Urothelium cell line (cell line): ENCODE data around the gene MATN1.

Experiments used
- DNase-seq: peaks from one replicate; pipeline ENCODE4 v3.0.0; 2011; ENCODE audit warnings: low spot score, mixed read lengths
- FAIRE-seq: peaks from 2 replicates; lab custom pipeline; 2011; peaks lifted over from hg19 to GRCh38; lab: Jason Lieb, UNC

The MATN1 gene

GRCh38 chr1:30758121-30758688 lies 34.8 kb upstream of the MATN1 start:
- FAIRE-seq: no peak

GRCh38 chr1:30757352-30758120 lies 34.2 kb upstream of the MATN1 start, which contains the start of gene LAPTM5:
Gene LAPTM5 (minus strand): TSS chr1:30757774. CDS start chr1:30757745, 29 bp downstream.
- peak; percentile 23 for FAIRE-seq
- no peak for DNase-seq

More at GRCh38 chr1:30758121-30758688, 34.8 kb upstream of the MATN1 start:
- DNase-seq: no peak

DNA sequence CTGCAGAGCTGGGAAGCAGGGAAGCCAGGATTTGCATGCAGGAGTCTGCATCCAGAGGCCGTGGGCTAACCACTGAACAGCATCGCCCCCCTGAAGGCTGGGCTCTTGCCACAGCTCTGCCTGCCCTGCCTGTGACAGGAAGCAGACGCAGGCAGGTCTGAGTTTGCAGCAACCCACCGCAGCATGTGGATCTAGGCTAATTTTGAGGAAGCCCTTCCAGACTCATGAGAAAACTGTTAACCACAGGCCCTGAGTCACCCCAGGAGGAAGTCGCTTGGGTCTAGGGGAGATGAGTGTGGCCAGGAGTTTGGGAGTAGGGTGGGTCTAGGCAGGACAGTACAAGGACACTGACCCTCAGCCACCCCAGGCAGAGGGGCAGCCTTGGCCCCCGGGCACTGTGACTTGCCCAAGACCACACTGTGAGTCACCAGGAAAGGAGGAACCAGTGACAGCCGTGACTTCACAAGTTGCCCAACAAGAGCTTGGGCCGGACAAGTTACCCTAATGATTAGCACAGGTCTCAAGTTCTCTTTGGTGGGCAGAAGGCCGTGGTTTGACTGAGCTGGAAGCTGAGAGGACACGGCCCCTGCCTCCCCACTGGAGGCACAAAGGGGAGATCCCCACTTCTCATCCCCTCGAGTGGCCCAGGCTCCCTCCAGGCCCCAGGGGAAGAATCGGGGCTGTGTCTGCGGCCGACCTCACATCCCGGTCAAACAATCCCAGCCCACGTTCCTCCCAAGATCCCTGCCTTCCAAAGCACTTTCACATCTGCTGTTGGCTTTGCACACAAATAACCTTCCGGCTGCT lies 33.4 kb upstream of the MATN1 start:
- FAIRE-seq (peak; percentile 84), DNase-seq (peak; percentile 85)

GRCh38 chr1:30756206-30756544 lies 32.8 kb upstream of the MATN1 start:
- DNase-seq: no peak
- no peak for FAIRE-seq

GRCh38 chr1:30755746-30756145 lies 32.4 kb upstream of the MATN1 start:
- DNase-seq (no peak), FAIRE-seq (no peak)

DNA sequence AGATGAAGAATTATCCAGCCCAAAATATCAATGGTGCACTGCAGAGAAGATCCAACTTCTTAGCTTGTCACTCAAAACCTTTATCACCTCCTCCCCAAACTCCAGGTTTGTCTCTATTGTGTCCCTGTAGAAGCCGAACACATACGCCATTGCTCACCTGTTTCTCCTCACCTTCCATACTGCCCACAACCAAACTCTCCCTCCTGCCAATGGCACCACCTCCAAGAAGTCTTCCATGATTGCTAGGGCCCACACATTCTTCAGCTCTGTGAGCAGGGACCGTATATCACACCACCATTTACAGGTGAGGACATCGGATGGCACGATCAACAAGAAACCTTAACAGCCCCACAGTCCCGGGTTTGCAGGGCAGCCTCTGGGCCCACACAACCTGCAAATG lies 31.9 kb upstream of the MATN1 start:
- no peak for DNase-seq
- FAIRE-seq: no peak

DNA sequence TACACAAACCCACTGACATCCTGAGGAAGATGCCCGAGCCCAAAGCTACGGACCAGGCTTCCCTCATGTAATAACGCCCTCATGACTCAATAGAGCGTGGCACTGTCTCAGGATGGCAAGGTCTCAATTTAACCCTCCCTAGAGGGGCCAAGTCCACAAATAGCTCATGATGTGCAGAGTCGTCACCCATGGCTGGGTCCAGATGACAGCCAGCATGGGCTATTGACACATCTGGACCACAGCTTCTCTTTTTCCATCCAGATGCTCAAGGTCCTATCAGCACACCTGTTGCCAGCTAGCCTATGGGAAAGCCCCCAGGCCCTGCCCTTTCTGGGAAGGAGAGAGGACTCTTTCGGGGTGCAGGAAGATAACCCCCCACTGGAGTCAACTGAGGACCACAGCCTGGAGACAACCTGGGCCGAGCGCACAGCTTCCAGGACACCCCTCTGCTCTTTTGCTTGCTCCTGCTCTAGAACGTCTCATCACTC lies 31.3 kb upstream of the MATN1 start:
- no peak for DNase-seq
- FAIRE-seq: no peak

DNA sequence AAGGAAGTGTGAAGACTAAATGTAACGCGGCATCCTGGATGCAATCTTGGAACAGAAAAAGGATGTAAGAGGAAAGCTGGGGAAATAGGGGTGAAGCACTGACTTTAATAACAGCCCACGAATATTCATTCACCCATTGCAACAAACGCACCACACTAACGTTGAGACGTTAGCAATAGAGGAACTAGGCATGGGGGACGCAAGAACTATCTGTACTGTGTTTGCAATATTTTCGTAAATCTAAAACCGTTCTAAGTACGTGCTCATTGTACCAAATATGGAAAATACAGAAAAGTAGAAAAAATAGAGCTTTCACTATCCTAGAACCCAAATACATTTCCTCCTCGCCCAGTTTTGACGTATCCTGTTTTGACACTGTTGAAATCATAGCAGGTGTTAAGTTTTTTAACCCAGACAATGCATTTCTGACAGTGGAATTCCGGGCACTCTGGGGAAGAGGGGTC lies 30.3 kb upstream of the MATN1 start:
- FAIRE-seq (no peak), DNase-seq (no peak)

DNA sequence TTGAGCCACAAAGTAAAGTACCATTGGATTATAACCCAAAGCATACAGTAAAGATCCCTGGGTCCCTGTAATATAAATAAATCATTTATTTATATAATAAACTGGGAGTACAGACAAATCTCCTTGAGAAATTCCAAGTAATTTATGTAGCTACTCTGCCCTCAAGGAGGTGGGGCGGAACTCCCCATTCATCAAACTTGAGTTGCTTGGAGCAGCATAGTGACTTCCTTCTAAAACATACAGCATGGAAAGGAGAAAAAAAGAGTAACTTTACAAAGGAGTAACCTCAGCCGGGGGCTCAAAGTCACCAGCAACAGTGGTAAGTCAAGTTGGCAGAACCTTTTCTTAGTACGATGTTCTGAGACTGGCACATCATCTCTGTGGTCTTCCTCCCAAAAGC lies 29.7 kb upstream of the MATN1 start:
- FAIRE-seq: no peak
- DNase-seq: no peak

- no peak for DNase-seq
- no peak for FAIRE-seq
These were observed 29.2 kb upstream of the MATN1 start for GRCh38 chr1:30752651-30752908.

- FAIRE-seq (no peak), DNase-seq (no peak)
These were observed 28.7 kb upstream of the MATN1 start for GRCh38 chr1:30751830-30752650.

GRCh38 chr1:30750731-30751291 lies 27.4 kb upstream of the MATN1 start:
- FAIRE-seq (no peak), DNase-seq (no peak)

DNA sequence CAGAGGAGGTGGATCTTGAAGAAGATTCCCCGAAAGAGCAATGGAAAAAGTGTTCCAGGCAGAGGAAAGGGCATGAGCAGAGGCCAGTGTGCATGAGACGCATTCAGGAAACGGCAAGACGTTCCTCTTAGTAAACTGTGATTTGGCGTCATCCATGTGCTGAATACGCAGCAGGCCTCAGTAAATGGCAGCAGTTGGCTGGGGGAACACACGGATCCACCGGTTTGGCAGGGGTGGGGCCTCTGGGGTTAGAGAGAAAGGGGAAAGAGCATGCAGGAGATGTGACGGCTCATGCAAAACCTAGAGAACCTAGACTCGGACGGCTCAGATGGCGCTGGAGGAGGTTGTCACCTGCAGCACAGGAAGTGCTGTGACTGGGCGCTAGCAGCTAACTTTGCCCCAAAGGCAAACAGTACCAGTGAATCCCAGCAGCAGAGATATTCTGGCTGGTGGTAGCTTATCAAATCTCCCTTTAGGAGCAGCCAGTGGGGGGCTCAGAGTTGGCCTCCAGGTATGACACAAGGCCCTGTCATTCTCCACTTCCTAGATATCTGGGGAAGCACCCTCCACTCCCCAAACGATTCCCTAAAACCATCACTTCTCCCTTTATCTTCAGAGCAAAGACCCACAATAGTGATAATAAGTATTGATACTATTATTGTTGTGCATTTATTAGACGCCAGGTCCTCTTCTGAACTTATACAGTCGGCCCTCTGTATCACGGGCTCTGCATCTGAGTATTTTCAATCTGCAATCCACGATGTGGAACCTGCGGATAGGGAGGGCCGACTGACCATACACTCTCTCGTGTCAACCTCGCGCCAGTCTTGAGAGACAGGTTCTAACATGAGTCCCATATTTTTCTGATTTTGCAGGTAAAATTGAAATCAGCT lies 26.6 kb upstream of the MATN1 start:
- no peak for FAIRE-seq
- DNase-seq: no peak

DNA sequence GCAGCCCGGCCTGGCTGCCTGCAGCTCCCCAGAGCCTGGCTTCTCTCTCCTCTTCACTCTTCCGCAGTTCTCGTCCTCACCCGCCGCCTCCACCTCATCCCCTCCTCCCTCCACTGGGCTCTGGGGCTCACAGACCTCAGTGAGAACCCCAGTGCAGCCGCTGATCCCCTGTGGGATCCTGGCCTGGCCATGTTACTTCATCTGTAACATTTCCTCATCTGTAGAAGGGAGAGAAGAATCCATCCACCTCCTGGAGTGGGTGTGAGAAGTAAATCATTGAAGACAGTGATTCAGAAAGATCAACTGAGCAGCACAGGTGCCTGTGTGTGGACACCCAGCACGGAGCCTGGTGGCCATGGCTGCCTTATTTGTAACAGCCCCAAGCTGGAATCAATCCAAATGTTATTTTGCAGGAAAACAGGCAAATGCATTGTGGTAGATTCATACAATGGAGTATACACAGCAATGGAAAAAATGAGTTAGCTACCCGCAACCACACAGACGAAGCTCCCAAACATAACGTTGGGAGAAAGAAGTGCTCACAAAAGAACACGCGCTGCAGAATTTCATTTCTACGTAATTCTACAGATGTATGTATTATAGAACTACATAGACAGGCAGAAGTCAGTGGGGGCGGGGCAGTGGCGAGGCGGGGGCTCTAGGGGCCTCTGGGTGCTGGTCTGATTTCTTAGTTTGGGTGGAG lies 25.5 kb upstream of the MATN1 start:
- FAIRE-seq (no peak), DNase-seq (no peak)

DNA sequence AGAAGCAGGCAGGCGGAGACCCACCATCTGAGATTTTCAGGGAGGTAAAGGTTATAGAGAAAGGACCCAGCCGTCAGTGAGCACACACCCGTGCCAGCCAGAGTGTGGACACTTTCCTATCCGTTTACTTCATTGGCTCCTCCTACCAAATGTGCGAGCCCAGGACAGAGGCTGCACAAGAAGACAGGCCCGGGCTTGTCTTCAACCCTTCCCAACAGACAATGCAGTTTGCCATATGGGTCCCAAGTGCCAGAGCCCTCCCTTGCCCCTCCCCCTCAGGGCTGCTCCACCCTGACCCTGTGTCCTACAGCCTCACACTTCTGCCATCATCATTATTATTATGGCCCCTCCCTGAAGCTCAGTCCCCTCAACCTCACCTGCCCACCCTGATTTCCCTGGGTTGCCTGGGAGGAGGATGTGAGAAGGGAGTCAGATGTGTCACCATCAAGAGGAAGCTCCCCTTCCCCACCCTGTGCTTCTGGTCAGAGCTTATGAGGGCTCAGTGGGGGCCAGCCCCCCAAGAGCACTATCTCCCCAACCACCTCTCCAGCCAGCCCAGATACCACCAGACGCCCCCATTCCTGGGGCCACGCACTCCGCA lies 24.8 kb upstream of the MATN1 start:
- no peak for DNase-seq
- FAIRE-seq: no peak

DNA sequence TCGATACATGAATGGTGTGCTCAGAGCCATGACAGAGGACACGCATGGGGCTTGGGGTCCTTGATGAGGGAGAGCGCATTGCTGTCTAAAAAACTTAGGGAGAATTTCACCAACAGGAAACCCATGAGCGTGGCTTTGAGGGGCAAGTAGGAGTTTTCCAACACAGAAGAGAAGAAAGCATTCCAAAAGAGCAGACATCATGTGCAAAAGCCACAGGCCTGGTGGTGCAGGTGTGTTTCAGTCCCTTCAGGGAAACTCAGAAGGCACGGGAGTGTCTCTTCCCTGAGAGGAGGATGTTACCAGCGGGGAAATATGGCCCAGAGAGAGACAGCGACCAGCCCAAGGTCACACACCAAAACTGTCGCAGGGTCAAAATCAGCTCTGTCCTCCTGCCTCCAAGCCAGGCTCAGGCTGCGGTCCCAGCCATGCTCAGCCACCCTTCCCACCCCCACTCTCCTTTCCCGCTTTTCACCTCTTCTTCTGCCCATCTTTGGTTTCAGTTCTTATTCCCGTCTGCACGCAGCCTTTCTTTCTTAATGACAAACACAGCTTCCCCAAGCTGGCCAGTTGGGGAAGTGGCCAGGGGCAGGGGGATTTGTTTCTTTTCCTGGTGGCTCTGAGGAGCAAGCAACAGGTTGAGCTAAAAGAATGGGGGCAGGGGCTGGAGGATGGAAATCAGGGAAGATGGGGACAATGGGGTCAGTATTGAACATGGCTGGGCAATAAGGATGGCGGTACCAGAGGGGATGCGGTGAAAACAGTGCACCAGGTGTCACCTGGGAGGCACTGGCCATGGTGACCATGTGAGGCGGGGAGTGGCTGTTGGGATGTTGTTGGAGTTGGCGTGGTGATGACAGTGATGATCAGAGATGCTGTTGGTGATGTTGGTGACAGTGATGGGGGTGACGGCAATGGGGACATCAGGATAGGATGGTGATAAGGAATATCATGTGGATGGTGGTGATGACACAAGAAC lies 23.9 kb upstream of the MATN1 start:
- peak; percentile 5 for FAIRE-seq
- DNase-seq: no peak

- FAIRE-seq (no peak), DNase-seq (no peak)
These were observed 23.0 kb upstream of the MATN1 start for GRCh38 chr1:30746212-30747032.
